Iris pigment epithelial cell (primary cell): ENCODE data around the gene TSC22D4.
"Not testable (repeated sequence)": the region's sequence is repeated elsewhere in the genome, so short reads cannot be mapped to it uniquely, and the experiment has no call there.

Experiments
- DNase-seq: peaks from one replicate; pipeline ENCODE4 v3.0.0-alpha.2; 2011; ENCODE audit warnings: low read depth

Gene TSC22D4

DNA sequence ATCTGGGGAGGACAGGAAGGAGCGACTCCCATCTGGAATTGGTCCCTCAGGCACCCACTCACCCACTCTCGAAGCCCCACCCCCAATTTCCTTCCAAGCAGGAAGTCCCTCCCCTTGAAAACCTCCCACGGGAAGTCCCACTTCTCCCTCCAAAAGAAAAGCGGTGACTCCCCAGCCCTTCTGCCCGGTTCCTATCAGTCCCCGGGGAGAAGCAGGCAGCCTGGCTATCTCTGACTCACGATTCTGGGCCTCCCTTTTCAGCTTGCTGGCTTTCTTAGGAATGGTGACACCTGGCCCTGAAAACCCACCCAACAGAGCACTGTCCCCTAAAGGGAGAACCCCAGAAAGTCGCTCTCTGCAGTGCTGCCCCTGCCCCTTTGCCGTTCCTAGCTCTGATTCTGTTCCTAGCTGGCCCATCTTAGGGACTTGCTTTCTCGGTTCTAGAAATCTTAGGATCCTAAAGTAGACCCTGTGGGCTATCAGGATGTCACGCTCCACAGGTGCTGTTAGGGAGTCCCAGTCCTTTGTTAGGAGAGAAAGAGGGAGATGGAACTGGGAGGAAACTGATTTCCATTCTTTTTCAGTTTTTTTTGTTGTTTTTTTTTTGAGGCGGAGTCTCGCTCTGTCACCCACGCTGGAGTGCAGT, 6.0 kb downstream of the TSC22D4 start:
- peak; percentile 44 for DNase-seq

DNA sequence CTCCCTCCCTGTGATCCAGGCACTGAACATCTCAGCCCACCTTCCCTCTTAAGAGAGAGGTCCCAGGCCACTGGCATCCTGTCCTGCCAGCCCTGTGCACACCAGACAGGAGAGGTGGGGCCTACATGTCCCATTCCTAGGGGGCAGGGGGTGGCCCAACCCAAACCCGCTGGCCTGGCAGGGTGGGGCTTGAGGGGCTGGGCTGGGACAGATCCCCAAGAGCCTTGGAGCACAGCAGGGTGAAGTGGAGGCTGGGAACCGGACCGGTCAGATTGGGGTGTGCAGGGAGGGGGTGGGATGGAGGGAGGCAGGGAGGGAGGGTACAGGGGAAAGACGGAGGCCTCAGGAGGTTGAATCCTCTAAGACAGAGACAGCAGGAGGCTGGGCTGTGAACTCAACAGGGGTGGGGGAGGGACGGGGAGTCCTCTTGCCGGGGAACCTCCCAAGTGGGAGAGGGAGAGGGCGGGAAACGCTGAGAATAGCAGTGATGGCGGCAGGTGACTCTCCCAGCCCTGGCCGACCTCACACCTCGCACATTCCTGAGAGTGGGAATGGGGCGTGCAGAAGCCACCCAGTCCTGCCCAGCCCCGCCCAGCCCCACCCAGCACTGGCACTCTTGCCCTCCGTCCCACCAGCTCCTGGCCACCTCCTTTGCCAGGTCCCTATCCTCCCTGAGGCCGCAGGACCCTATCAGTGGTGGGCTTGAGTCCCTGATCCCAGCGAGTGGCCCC, 6.7 kb downstream of the TSC22D4 start:
- no peak for DNase-seq

DNA sequence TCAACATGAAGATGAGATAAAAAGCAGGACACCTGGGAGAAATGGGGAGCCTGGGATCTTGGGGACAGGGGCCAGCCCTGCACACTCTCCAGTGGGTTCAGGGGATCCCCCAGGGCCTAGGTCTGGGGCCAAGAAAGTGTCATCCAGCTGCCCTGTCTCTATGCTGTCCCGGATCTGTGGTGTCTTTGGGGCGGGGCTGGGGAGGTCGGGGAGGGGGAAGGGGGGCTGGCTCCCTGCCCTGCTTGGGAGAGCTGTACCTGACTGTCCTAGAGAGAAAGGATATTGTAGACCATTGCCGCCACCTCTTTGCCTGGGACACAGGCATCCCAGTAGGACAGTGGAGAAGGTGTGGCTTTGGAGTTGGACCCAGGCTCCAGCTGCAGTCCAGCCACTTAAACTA, 8.0 kb downstream of the TSC22D4 start:
- DNase-seq, result no peak

DNA sequence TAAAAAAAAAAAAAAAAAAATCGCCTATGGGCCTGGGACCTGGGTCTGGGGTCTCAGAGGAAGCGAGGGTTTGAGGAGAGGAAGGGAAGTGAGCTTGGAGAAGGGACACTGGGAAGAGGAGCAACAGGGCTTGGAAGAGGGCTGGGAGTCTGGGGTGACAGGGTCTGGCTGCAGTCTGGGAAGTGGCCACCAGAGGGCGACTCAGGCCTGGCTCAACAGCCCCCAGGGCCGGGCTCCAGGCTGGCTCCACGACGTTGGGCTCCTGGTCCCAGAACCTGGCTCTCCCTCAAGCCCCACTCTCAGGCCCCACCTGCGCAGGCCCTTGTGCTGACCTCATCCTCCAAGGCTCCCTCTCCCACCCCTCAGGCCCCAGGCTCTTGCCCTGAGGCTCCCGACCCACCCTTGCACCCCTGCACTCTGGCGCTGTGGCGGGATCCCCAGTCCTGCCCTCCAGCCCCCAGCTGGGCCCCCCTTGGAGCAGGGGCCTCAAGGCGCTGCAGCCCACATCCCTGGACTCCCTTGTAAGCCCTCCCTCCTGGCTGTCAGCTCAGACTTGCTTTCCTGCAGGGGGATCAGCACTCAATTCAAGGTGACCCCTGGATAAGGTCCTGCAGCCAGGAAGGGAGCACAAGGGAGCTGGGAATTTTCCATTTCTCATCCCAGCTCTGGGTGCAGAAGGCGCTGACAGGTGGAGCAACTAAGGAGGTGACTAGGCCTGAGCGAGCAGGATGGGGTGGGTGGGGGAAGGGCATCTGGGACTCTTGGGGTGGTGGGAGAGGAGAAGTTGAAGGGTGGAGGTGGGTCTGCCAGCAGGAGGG, 9.6 kb downstream of the TSC22D4 start:
- peak; percentile 61 for DNase-seq

DNA sequence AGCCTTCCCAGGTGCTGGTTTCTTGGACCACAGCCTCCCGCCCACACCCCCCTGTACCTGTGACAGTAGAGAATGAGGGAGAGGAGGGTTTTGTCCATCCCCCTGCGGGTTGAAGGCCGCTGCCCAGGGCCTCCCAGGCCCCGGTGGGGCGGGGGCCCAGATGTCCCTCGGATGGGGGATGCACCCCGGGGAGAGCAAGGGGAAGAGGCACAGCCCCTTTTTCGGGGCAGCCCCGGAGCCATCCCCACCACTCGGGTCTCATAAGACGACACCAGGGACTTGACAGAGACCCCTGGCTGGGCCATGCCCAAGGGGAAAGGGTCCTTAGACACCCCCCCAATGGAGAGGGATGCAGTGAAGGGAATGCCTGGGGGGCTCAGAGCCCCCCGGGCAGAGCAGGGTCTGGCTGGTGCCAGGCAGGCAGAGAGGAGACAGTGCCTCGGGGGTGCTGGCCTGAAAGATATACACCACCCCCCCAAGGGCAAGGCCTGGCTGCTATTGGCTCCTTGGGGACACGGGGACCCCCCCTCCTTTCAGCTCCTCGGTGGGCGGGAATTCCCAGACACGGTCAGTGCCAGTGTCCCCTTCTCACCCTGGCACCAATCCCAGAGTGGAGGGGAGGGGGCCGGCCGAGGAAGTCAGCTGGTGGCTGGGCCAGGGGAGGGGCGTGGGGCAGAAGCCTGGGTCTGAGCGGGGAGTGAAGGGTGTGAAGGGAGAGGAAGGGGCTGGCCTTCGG, 11.2 kb downstream of the TSC22D4 start:
- no peak for DNase-seq

DNA sequence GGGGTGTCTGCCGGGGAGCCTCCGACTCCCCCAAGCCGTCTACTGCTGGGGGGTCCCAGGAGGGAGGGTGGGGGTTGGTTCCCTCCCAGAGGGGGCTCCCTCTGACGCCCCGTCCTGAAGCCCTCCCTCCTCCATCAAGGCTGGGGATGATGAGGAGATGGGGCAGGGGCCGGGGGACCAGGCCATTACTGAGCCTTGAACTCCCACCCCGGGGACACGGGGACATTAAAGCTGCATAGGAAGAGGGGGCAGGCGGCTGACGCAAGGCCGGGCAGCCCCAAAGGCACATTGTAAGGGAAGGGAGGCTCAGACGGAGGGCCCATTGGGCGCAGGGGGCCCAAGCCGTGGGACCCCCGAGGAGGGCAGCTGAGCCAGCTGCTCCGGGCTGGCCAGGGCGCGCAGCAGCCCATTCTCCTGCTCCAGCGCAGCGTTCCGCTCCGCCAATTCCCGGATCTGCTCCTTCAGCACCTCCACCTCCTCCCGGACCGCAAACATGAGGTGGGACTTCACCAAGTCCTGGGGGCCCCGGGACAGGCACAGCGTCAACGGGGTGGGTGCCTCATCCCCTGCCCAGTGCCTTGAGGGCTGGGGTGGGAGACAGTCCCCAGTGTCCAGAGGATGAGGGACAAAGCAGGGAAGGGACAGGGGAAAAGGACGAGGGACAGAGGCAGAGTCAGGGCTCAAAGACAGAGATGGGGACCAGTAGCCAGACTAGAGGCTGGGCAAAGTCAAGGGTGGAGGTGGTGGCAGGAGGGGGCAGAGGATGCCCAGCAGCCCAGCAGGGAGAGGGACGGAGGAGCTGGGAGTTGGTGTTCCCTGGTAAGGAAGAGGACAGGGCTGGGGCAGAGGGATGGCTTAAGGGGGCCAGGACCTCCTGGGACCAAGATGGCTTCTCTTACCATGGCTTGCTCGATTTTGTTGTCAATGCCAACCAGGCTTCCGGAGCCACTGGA, 12.1 kb downstream of the TSC22D4 start:
- no peak for DNase-seq

DNA sequence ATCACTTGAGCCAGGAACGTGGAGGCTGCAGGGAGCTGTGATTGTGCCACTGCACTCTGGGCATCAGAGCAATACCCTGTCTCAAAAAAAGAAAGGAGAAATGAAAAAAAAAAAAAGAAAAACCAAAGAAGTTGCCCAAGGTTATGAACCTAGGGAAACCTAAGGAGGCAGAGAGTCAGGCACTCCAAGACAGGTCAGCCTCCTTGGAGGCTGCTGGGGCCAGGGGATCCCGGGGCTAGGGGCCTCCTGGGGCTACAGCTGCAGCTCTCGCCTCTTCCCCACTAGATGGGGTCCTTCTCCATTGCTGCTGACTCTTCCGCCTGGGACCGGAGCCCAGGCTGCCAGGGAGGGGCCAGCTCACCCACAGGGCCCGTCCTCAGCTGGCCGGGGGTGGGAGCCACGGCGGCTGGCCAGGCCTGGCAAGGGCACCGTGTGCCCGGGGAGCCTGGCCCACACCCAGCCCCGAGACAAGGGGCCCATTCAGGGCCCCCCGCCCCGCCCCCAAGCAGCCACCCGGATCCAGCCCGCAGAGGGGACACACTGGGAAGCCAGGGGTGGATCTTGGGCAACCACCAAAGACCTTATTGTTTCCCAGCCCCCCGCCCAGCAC, 13.2 kb downstream of the TSC22D4 start:
- peak; percentile 73 for DNase-seq

DNA sequence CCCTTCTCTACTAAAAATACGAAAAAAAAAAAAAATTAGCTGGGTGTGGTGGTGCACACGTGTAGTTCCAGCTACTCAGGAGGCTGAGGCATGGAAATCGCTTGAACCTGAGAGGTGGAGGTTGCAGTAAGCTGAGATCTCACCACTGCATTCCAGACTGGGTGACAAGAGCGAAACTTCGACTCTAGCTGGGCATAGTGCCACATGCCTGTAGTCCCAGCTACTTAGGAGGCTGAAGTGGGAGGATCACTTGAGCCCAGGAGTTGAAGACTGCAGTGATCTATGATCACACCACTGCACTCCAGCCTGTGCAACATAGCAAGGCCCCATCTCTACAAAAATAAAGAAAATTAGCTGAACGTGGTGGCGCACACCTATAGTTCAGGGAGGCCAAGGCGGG, 13.7 kb downstream of the TSC22D4 start:
- DNase-seq, result no peak

DNA sequence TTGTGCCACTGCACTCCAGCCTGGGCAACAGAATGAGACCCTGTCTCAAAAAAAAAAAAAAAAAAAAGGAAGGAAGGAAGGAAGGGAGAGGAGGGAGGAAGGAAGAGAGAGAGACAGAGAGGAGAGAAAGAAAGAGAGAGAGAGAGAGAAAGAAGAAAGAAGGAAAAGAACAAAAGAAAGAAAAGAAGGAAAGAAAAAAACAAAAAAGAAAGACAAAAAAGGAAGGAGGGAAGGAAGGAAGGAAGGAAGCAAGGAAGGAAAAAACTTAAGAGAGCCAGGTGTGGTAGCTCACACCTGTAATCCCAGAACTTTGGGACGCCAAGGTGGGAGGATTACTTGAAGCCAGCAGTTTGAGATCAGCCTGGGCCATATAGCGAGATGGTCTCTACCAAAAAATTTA, 14.2 kb downstream of the TSC22D4 start:
- DNase-seq, result no peak

DNA sequence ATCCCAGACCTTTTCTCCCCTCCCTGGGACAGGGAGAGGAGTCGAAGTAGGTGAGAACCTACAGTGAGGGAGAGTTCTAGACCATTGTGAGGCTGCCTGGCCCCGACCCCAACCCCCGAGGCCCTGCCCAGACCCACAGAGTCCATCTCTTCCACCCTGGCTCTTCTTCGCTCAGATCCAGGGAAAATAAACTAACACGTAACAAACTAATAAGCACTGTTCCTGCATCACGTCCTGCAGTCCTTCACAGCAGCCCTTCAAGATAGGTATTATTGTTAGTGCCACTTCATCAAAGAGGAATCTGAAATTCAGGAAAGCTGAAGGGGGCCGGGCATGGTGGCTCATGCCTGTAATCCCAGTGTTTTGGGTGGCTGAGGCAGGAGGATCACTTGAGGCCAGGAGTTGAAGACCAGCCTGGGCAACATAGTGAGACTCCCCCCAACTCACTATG, 14.8 kb downstream of the TSC22D4 start, which contains the start of gene SPACDR:
Gene SPACDR (minus strand): TSS at position 51 of the 451 bp plus-strand sequence. CDS start 235 bp downstream, outside the sequence.
- DNase-seq, result no peak

DNA sequence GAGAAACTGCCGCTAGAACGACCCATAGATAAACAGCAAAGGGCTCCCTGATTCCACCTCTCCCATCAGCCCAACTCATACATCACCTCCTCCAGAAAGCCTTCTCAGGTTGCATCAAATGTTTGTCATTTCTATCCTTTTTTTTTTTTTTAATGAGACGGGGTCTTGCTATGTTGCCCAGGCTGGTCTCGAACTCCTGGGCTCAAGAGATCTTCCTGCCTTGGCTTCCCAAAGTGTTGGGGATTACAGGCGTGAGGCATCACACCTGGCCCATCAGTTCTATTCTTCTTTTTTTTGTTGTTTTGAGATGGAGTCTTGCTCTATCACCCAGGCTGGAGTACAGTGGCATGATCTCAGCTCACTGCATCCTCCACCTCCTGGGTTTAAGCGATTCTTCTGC, 22.0 kb downstream of the TSC22D4 start:
- DNase-seq, result no peak

DNA sequence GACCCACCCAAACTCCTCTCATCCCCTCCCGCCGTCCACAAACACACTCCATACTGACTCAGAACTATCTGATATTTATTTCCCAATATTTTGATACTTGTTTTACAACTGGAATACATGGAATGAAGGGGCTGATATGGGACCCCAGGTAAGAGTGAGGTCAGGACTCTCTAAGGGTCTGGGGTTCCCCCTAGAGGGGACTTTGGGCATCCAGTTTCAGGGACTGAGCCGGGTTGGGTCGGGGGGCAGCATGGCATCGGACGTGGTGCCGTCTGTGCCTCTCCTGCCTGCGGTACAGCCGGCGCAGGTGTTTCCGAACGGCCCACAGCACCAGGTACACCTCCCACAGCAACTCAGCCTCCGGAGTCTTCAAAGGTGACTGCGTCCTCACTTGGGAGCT, 22.5 kb downstream of the TSC22D4 start:
- no peak for DNase-seq

DNA sequence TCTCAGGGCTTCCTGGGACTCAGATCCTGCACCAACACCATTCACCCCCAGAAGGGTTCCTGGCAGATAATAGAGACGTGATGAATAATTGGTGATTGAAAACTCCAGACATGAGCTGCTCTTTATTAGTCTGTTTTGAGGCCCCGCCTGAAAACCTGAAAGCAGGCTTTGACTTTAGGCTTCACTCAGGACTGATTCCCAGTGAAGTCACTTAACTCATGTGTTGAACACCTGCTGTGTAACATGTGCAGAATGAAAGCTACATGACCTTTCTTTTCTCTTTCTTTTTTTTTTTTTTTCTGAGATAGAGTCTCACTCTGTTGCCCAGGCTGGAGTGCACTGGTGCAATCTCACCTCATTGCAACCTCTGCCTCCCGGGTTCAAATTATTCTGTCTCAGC, 23.8 kb downstream of the TSC22D4 start:
- DNase-seq, result no peak

DNA sequence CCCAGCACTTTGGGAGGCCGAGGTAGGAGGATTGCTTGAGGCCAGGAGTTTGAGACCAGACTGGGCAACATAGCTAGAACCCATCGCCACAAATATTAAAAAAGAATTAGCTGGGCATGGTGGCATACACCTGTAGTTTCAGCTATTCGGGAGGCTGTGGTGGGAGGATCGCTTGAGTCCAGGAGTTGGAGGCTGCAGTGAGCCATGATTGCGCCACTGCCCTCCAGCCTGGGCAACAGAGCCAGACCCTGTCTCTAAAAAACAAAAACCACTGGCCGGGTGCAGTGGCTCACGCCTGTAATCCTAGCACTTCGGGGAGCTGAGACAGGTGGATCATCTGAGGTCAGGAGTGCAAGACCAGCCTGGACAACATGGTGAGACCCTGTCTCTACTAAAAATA, 25.2 kb downstream of the TSC22D4 start:
- DNase-seq, result not testable (repeated sequence)

DNA sequence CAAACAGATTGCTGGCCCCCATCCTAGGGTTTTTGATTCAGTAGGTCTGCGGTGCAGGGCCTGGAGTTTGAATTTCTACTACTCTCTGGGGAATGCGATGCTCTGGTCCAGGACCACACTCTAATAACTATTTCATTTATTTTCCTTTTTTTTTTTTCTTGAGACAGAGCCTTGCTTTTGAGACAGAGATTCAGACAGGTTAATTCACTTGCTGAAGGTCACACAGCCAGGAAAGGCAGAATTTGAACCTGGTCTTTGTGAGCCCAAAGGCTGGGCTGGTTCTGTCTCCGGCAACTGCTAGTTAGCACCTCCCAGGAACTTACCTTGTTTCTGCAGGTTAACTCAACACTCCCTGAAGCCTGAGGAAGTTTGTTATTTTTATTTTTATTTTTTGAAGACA, 26.5 kb downstream of the TSC22D4 start:
- no peak for DNase-seq

DNA sequence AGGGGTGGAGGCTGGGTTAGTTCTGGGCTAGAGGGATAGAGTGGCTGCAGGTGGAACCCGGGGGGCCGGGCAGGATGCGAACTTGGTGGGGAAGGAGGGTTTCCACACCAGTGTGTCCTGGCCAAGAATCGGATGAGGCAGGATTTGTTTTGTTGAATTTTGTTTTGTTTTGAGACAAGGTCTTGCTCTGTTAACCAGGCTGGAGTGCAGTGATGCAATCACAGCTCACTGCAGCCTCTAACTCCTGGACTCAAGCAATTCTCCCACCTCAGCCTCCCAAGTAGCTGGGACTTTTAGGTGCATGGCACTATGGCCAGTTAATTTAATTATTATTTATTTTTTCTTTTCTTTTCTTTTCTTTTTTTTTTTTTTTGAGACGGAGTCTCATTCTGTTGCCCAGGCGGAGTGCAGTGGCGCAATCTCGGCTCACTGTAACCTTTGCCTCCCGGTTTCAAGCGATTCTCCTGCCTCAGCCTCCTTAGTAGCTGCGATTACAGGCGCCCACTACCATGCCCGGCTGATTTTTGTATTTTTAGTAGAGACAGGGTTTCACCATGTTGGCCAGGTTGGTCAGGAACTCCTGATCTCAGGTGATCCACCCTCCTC, 29.7 kb downstream of the TSC22D4 start:
- peak; percentile 19 for DNase-seq

DNA sequence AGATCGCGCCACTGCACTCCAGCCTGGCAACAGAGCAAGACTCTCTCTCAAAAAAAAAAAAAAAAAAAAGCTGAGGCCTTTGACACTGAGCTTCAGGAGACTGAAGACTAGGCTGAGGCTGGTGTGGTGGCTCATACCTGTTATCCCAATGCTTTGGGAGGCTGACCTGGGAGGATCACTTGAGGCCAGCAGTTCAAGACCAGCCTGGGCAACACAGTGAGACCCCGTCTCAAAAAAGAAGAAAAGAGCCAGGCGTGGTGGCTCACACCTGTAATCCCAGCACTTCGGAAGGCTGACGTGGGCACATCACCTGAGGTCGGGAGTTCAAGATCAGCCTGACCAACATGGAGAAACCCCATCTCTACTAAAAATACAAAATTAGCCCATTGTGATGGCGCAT, 31.7 kb downstream of the TSC22D4 start:
- not testable (repeated sequence) for DNase-seq

DNA sequence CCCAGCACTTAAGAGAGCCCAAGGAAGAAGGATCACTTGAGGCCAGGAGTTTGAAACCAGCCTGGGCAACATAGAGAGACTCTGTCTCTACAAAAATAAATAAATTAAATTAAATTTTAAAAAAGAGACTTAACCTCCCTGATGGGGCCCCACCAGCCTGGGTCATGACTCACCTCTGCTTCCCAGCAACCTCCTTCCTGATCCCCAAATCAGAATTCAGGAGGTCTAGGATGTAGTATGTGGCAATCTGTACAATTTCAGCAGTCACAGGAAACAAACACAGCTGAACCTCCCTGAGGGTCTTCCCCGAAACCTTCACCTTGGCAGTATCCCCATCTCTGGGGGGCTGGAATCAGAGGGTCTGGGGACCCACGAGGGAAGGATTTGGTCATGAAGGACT, 33.0 kb downstream of the TSC22D4 start:
- peak; percentile 53 for DNase-seq

DNA sequence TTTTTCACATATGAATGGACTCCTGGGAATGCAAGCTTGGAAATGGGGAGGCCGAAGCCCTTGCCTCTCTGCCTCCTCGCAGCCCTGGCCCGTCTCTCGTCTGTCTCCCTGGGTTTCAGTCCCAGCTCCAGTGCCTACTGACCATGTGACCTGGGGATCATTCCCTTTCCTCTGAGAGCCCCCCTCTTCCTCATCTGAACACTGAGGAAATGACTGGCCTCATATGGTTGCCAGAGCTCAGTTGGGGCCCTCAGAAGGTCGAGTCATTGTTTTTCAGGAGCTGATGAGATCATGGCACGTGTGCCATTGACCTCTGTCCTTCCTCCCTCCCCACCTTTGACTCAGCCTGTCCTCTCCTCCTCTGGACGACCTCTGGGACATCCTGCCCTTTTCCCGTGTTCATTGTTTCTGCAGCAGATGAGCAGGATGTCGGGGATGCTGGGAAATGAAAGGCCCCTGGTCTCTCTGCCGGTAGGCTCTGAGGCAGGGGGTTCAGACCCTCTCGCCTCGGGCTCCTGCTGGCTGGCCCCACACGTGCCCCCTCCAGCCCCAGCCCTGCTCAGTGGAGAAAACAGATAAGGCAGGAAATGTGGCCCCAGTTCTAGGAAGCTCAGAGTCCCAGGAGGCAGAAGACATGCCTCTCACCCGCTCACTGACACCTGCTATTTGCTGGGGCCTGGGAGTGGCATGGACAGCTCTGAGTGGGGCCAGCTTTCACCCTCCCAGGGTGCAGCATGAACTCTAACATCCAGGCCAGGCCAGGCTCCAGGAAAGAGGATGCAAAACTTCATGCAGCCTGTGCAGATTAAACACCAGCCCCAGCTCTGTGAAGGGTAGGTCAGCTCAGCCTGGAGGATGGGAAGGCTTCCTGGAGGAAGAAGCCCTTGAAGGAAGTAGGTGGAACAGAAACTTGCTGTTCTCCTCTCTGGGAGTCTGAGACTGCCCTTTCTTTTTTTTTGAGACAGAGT, 34.4 kb downstream of the TSC22D4 start:
- peak; percentile 68 for DNase-seq
